Lower lobe of right lung (tissue), 2 donors: ENCODE data around the gene RABGGTA. TPM values are rescaled to one million over a fixed set of nuclear protein-coding genes. Genes with fewer than 3 reads are reported as not detected.

Experiments used
- ATAC-seq, 2 donors: fragments of 200-7000 bp; cut with Tn5 transposase; one replicate each; pipeline ENCODE4 v1.9.1; 2020 to 2022; ENCODE audit warnings: mild to moderate bottlenecking in 2 of 2, moderate library complexity in 2 of 2
- DNase-seq: peaks from one replicate; pipeline ENCODE4 v3.0.0-alpha.2; 2020
- H3K27ac ChIP-seq: fragments of 200-600 bp; one replicate; pipeline ENCODE4 v1.8.0; 2022
- H3K27me3 ChIP-seq: fragments of 200-600 bp; one replicate; pipeline ENCODE4 v1.8.0; 2022; ENCODE audit warnings: low read depth
- H3K36me3 ChIP-seq: fragments of 200-600 bp; one replicate; pipeline ENCODE4 v1.8.0; 2022; ENCODE audit warnings: mild to moderate bottlenecking
- H3K4me1 ChIP-seq: fragments of 200-600 bp; one replicate; pipeline ENCODE4 v1.8.0; 2022
- H3K4me3 ChIP-seq: fragments of 200-600 bp; one replicate; pipeline ENCODE4 v1.8.0; 2022; ENCODE audit warnings: mild to moderate bottlenecking
- H3K9me3 ChIP-seq: fragments of 200-600 bp; one replicate; pipeline ENCODE4 v1.8.0; 2022
- CTCF ChIP-seq: fragments of 200-600 bp; IDR thresholded peaks from one replicate; pipeline ENCODE4 v1.8.0; 2022; ENCODE audit warnings: antibody characterized with exemption, mild to moderate bottlenecking
- intact Hi-C: fragments of 100-400 bp; cut with DNase I; formaldehyde crosslinking; loops from one replicate; pipeline ENCODE4 v1.11.0; 2022
- total RNA-seq: library from RNA; stranded (reverse); fragmentation: NEBNext Ultra II Directional; extraction: Animal tissue kit (Norgen Biotek cat#: 25700); gene quantifications from one replicate; pipeline ENCODE4 v1.2.1, GENCODE V29; 2021
- donor health status: DM: no; HTN: yes; CAD: no; lungs with severe emphysema.

Gene RABGGTA
- total RNA-seq, 1 donor from 2014 or later, result 50.4 TPM

DNA sequence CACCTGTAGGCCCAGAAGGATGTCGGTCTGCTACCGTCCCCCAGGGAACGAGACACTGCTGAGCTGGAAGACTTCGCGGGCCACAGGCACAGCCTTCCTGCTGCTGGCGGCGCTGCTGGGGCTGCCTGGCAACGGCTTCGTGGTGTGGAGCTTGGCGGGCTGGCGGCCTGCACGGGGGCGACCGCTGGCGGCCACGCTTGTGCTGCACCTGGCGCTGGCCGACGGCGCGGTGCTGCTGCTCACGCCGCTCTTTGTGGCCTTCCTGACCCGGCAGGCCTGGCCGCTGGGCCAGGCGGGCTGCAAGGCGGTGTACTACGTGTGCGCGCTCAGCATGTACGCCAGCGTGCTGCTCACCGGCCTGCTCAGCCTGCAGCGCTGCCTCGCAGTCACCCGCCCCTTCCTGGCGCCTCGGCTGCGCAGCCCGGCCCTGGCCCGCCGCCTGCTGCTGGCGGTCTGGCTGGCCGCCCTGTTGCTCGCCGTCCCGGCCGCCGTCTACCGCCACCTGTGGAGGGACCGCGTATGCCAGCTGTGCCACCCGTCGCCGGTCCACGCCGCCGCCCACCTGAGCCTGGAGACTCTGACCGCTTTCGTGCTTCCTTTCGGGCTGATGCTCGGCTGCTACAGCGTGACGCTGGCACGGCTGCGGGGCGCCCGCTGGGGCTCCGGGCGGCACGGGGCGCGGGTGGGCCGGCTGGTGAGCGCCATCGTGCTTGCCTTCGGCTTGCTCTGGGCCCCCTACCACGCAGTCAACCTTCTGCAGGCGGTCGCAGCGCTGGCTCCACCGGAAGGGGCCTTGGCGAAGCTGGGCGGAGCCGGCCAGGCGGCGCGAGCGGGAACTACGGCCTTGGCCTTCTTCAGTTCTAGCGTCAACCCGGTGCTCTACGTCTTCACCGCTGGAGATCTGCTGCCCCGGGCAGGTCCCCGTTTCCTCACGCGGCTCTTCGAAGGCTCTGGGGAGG is 39.5 kb upstream of the RABGGTA start, which contains the start of gene LTB4R:
Gene LTB4R, plus strand, starts transcription at position 857 of the 959 bp plus-strand sequence. CDS start 4,150 bp downstream, outside the sequence.
- H3K36me3 ChIP-seq, result peaks cover 18% of the 10 kb centered on the region
- TF ChIP-seq CTCF, result peak; percentile 57
- H3K27ac ChIP-seq, result peak within 1 kb of the TSS; percentile 92
- peak within 1 kb of the TSS; percentile 73 for H3K4me3 ChIP-seq
- ATAC-seq, result peak; percentile 87 to 88
- peak; percentile 86 for DNase-seq
- H3K9me3 ChIP-seq, result no peaks in the 10 kb centered on the region
- no peaks in the 10 kb centered on the region for H3K27me3 ChIP-seq
- H3K4me1 ChIP-seq, result peaks cover 75% of the 10 kb centered on the region
- intact Hi-C loops, result no loop called here

GRCh38 chr14:24310265-24310645 is 38.9 kb upstream of the RABGGTA start:
- H3K4me3 ChIP-seq, result peak overlapping the region; percentile 73
- no peaks in the 10 kb centered on the region for H3K9me3 ChIP-seq
- no peak for DNase-seq
- no peaks in the 10 kb centered on the region for H3K27me3 ChIP-seq
- no peak for ATAC-seq
- TF ChIP-seq CTCF, result no peak
- peak overlapping the region; percentile 92 for H3K27ac ChIP-seq
- H3K36me3 ChIP-seq, result peaks cover 24% of the 10 kb centered on the region
- intact Hi-C loops, result no loop called here
- H3K4me1 ChIP-seq, result peaks cover 68% of the 10 kb centered on the region

DNA sequence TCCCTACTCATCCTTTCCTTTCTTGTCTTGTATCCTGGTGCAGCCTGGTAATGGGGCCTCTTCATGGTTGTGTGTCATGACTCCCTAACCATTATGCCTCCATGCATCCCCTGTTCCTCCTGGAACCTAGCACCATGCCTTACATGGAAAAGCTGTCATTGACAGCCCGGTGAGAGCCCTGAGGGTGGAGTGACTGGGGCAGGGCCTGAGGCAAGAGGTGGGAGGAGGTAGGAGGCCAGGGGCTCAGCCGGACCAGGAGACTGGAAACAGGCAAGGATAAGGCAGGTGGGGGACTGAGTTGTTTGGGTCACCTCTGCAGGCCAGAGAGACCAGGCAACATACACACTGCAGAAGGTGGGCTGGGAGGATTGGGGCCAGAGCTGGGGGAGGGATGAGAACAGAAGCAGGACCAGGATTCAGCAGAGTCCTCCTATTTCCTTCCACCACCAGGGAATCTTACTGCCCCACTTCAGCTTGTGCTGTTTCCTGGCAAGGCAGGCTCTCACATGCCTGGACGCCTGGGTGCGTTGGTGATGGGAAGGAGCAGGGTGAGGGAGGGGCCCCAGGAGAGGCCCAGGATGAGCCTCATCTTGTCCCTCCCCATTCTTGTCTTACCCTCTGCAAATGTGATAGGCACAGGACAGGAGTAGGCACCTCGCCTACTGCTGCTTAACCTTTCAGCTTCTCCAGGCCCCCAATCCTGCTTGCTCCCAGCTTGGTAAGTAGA is 38.3 kb upstream of the RABGGTA start, which contains the start of gene LTB4R2:
Gene LTB4R2, plus strand, starts transcription at position 603 of the 727 bp plus-strand sequence. CDS start 525 bp downstream, outside the sequence.
- Histone ChIP-seq H3K36me3 (peaks cover 30% of the 10 kb centered on the region), H3K27ac (peak within 1 kb of the TSS; percentile 92), H3K27me3 (no peaks in the 10 kb centered on the region), H3K4me3 (peak within 1 kb of the TSS; percentile 73), H3K4me1 (peaks cover 62% of the 10 kb centered on the region), H3K9me3 (no peaks in the 10 kb centered on the region)
- DNase-seq (peak; percentile 40), ATAC-seq (no peak)
- TF ChIP-seq CTCF, result no peak
- intact Hi-C loops, result no loop called here

DNA sequence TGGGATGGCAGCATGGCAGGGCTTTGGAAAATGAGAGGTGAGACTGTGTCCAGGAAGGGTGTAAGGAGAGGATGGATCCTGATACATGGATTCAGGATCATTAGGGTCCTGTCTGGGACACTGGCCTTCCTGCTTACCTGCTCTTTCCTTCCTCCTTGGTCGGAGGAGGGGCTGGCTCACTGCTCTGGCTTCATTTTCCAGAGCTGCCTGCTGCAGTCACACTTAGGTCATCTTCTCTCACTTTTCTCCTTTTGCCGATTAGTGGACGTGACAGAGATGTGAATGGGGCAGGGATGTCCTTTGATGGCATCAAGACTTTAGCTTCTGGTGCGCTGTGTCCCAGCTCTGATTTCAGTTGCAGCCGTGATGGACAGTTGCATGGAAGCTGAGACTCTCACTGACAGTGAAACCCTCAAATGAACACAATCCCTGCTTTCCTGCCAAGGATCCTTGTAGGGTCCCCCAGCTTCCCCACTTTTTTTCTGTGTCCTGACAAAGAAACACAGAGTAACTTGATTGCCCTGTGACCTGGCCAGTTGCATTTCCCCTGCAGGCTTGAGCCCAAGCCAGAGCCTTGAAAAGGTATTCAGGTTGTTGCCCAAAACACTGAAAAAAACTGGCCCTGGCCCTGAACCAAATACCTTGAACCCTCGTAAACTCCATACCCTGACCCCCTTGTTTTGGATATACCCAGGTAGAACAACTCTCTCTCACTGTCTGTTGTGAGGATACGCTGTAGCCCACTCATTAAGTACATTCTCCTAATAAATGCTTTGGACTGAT is 37.1 kb upstream of the RABGGTA start:
- ATAC-seq (no peak), DNase-seq (peak; percentile 3)
- TF ChIP-seq CTCF, result no peak
- intact Hi-C loops, result no loop called here
- H3K36me3 ChIP-seq, result peaks cover 42% of the 10 kb centered on the region
- no peaks in the 10 kb centered on the region for H3K27me3 ChIP-seq
- peaks cover 51% of the 10 kb centered on the region for H3K4me1 ChIP-seq
- no peak overlapping the region for H3K27ac ChIP-seq
- H3K9me3 ChIP-seq, result no peaks in the 10 kb centered on the region
- no peak overlapping the region for H3K4me3 ChIP-seq
